ENCODE data around the gene GSTT4.

GRCh38 chr22:24040946-24041345, 35.7 kb upstream of the GSTT4 start:
- TF ChIP-seq, protein P1, sequence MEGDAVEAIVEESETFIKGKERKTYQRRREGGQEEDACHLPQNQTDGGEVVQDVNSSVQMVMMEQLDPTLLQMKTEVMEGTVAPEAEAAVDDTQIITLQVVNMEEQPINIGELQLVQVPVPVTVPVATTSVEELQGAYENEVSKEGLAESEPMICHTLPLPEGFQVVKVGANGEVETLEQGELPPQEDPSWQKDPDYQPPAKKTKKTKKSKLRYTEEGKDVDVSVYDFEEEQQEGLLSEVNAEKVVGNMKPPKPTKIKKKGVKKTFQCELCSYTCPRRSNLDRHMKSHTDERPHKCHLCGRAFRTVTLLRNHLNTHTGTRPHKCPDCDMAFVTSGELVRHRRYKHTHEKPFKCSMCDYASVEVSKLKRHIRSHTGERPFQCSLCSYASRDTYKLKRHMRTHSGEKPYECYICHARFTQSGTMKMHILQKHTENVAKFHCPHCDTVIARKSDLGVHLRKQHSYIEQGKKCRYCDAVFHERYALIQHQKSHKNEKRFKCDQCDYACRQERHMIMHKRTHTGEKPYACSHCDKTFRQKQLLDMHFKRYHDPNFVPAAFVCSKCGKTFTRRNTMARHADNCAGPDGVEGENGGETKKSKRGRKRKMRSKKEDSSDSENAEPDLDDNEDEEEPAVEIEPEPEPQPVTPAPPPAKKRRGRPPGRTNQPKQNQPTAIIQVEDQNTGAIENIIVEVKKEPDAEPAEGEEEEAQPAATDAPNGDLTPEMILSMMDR (IDR thresholded peaks at IDR 0.05; ENCODE audit: low read depth, low read length, poor library complexity, severe bottlenecking): no peak
- no peak for TF ChIP-seq EZH2phosphoT487 (IDR thresholded peaks at IDR 0.05; ENCODE audit: borderline replicate concordance, low read length)
